ENCODE results near the gene NOXA1.
"Not testable (repeated sequence)": the region's sequence is repeated elsewhere in the genome, so short reads cannot be mapped to it uniquely, and the experiment has no call there.

The NOXA1 gene

GRCh38 chr9:137448602-137448962, 25.4 kb downstream of the NOXA1 start:
- no peak for TF ChIP-seq CTCF (IDR thresholded peaks at IDR 0.05; ENCODE audit: low read depth, low read length)
- H3K4me3 ChIP-seq (ENCODE audit: low read depth, low read length): no peak overlapping the region
- in situ Hi-C loops (cut with HindIII; ENCODE audit: low sequenced_read_pairs): no loop called here
- no peak for DNase-seq (ENCODE audit: low read depth, low spot score)

GRCh38 chr9:137449081-137449844, 26.1 kb downstream of the NOXA1 start:
- DNase-seq (ENCODE audit: low read depth, low spot score): no peak
- in situ Hi-C loops (cut with HindIII; ENCODE audit: low sequenced_read_pairs): no loop called here
- H3K4me3 ChIP-seq (ENCODE audit: low read depth, low read length): no peak overlapping the region
- no peak for TF ChIP-seq CTCF (IDR thresholded peaks at IDR 0.05; ENCODE audit: low read depth, low read length)

GRCh38 chr9:137449931-137450538, 26.8 kb downstream of the NOXA1 start:
- in situ Hi-C loops (cut with HindIII; ENCODE audit: low sequenced_read_pairs): no loop called here
- no peak overlapping the region for H3K4me3 ChIP-seq (ENCODE audit: low read depth, low read length)
- no peak for TF ChIP-seq CTCF (IDR thresholded peaks at IDR 0.05; ENCODE audit: low read depth, low read length)
- DNase-seq (ENCODE audit: low read depth, low spot score): no peak

- H3K4me3 ChIP-seq (ENCODE audit: low read depth, low read length); DNase-seq (ENCODE audit: low read depth, low spot score); in situ Hi-C loops (cut with HindIII; ENCODE audit: low sequenced_read_pairs): not testable (repeated sequence)
Measured at GRCh38 chr9:137450539-137451222, 27.5 kb downstream of the NOXA1 start.

- H3K4me3 ChIP-seq (ENCODE audit: low read depth, low read length); DNase-seq (ENCODE audit: low read depth, low spot score); in situ Hi-C loops (cut with HindIII; ENCODE audit: low sequenced_read_pairs): not testable (repeated sequence)
Measured at GRCh38 chr9:137451264-137452005, 28.2 kb downstream of the NOXA1 start.

- no peak for TF ChIP-seq CTCF (IDR thresholded peaks at IDR 0.05; ENCODE audit: low read depth, low read length)
- DNase-seq (ENCODE audit: low read depth, low spot score): no peak
Measured at GRCh38 chr9:137452006-137452760, 29.0 kb downstream of the NOXA1 start.

More at GRCh38 chr9:137452006-137452760, 29.0 kb downstream of the NOXA1 start:
- H3K4me3 ChIP-seq (ENCODE audit: low read depth, low read length): no peak overlapping the region
- in situ Hi-C loops (cut with HindIII; ENCODE audit: low sequenced_read_pairs): no loop called here

All from astrocyte of the spinal cord (primary cell).